GM21390 (cell line): ENCODE results near the gene GPC1.
A peak's percentile ranks its signal among the peaks of the same experiment; 100 is the strongest.

Source experiments
- ATAC-seq: cut with Tn5 transposase; IDR thresholded peaks from one replicate; pipeline ENCODE4 v1.9.1; 2021; ENCODE audit not compliant: unreplicated experiment

The GPC1 gene

DNA sequence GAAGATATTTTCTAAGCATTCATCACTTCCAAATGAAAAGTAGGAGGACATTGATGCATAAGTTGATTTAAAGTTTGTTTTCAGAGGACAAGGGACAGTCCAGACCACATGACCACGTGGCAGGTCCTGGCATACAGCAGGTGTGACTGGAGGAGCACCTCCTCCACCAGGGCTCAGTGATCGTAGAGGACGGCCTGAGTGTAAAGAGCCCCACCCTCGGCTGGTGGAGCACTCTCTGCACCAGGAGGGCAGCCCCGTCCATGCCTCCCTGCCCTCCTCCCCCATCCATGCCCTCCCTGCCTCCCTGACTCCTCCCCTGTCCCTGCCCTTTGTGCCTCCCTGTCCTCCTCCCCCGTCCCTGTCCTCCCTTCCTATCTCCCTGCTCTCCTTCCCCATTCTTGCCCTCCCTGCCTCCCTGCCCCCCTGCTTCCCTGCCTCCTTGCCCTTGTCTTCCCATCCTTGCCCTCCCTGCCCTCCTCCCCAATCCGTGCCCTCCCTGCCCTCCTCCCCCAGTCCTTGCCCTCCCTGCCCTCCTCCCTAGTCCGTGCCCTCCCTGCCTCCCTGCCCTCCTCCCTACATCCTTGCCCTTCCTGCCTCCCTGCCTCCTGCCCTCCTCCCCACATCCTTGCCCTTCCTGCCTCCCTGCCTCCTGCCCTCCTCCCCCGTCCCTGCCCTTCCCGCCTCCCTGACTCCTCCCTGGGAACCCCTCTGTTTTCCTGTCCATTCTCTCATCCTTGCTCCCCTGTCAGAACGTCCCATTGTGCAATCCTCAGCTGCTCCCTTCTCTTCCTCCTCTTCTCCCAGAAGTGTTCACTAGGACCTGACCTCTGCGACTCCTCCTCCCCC, 74.4 kb downstream of the GPC1 start:
- no peak for ATAC-seq

DNA sequence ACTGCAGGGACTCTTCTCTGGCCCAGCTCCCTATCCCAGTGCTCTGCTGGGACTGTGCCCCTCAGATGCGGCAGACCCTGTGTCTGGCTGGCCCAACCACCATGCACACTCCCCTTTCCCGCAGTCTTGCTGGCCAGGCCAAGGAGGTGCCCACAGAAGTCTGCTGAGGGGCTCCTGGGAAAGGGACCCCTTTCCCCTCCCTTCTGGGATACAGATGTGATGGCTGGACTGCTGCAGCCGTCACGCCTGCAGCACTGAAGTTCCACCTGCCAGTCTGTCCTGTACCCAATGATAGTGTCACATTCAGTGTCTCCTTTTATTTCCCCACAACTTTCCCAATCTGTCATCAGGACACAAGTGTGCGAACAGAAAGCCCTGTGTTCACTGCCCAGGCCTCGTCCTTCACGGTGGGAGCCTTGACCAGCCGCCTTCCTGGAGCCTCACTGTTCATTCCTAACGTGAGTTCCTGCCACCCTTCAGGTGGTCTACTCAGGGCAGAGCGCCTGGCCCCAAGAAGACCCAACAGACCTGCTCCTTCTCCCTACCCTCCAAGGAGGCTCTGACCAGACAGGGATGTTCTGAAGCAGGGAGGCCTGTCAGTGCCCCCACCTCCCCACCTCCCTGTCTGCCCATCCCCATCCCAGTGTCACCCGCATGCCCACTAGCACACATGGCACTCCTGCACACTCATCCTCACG, 75.2 kb downstream of the GPC1 start:
- ATAC-seq: no peak

- ATAC-seq: no peak
Observed at GRCh38 chr2:240511351-240512108, 76.1 kb downstream of the GPC1 start.

- ATAC-seq: no peak
Observed at GRCh38 chr2:240512109-240512485, 76.6 kb downstream of the GPC1 start.

DNA sequence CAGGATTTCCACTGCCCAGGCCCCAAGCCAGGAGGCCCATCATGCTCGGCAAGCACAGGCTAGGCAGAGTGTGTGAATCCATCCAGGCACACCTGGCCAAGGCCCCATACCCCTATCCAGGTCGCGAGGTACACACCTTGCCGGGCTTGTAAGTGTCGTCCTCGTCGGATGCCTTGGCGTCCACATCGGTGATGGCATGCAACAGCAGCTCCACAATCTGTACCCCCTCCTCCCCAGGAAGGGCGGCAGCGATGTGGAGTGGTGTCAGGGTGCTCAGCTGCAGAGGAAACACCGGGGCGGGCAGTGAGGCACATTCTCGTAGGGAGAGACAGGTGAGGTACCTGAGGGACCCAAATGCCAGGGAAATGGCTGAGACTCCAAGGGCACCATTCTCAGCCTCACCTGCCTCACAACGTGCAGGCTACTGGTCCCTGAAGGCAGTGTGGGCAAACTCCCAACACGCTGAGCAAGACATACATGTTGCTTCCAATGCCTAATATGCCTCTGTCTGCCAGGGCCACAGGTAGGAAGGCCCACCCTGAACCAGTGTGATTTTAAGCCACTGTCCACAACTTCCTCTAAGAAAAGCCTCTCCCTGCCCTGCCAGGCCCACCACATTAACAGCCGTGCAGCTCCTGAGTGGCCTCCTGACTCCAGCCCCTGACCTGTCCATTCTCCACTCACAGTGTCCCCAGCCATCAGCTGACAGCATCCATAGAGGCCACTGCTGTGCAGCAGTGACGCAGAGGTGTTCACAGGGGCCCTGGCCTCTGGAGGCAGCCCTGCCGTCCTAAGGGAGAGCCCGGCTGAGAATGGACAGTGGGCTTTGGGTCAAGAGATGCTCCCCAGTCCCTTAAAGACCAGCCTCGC, 77.4 kb downstream of the GPC1 start:
- no peak for ATAC-seq

GRCh38 chr2:240513549-240514287, 78.3 kb downstream of the GPC1 start:
- ATAC-seq: peak; percentile 95

DNA sequence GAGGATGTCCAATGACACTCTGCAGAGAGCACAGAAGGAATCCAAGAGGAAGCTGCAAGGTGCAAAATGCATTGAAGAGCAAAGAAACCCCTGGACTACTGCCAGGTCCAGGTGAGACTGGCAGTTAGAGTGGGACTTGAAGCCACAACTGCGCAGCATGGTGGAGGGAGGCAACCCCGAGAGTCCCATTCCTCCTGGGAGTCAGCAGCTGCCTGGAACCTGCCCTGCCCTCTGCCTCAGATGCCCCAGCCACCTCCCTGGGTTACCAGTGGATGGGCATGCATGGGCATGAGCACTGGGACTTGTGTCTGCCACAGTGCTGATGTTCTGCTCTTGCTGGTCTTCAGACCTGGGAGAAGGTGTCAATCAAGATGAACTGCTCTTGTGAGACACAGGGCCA, 79.2 kb downstream of the GPC1 start:
- no peak for ATAC-seq

DNA sequence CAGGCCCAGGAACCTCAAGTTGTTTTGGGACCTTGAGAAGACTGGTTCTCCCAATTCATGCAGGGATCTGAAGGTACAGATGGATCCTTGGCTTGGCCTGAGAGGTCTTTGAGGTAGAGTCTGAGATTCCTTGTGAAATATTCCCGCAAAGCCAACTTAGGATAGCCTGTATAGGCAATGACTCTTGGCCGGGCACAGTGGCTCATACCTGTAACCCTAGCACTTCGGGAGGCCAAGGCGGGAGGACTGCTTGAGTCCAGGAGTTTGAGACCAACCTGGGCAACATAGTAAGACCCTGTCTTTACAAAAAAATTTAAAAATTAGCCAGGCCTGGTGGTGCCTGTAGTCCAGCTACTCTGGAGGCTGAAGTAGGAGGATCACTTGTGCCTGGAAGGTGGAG, 81.9 kb downstream of the GPC1 start:
- no peak for ATAC-seq
